Transverse colon (tissue), 4 donors: ENCODE results near the gene CCDC9B.

Source experiments
- POLR2A ChIP-seq: fragments of 450-650 bp; IDR thresholded peaks from one replicate; pipeline ENCODE4 v1.6.1; 2016; ENCODE audit warnings: antibody characterized with exemption, mild to moderate bottlenecking, moderate library complexity
- POLR2AphosphoS5 ChIP-seq, 3 donors: sonication (generic); formaldehyde crosslinking; IDR thresholded peaks; one replicate each; pipeline ENCODE4 v1.6.1; 2016; ENCODE audit warnings: antibody characterized with exemption in 3 of 3
- TF ChIP-seq, protein P1 (sequence below), 5 experiments: fragments of 200-600 bp in 3 of 5; fragments of 450-650 bp in 2 of 5; sonication (generic) in 3 of 5; IDR thresholded peaks; 1 replicate in 2 of 5; 2 replicates in 3 of 5; pipeline ENCODE4 v1.5.1; 2016 to 2017; ENCODE audit warnings: antibody characterized with exemption in 5 of 5, inconsistent platforms in 3 of 5, mild to moderate bottlenecking in 2 of 5, moderate library complexity in 1 of 5

DNA sequence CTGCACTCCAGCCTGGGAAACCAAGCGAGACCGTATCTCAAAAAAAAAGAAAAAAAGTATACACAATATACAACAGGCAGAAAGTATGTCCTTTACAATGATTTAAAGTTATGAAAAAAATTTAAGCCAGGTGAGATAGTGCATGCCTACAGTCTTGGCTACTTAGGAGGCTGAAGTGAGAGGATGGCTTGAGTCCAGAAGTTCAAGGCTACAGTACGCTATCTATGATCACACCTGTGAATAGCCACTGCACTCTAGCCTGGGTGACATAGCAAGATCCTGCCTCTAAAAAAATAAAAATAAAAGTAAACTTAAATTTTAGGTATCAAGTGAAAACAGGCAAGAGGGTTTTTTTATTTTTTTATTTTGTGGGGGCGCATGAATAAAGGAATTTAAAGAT is 38.6 kb upstream of the CCDC9B start:
- TF ChIP-seq POLR2A (no peak), POLR2AphosphoS5 (IDR thresholded peaks at IDR 0.05) (no peak)
- TF ChIP-seq, protein P1, sequence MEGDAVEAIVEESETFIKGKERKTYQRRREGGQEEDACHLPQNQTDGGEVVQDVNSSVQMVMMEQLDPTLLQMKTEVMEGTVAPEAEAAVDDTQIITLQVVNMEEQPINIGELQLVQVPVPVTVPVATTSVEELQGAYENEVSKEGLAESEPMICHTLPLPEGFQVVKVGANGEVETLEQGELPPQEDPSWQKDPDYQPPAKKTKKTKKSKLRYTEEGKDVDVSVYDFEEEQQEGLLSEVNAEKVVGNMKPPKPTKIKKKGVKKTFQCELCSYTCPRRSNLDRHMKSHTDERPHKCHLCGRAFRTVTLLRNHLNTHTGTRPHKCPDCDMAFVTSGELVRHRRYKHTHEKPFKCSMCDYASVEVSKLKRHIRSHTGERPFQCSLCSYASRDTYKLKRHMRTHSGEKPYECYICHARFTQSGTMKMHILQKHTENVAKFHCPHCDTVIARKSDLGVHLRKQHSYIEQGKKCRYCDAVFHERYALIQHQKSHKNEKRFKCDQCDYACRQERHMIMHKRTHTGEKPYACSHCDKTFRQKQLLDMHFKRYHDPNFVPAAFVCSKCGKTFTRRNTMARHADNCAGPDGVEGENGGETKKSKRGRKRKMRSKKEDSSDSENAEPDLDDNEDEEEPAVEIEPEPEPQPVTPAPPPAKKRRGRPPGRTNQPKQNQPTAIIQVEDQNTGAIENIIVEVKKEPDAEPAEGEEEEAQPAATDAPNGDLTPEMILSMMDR (IDR thresholded peaks at IDR 0.05), result no peak
